Esophagus squamous epithelium (tissue), 5 donors: ENCODE data around the gene USP49. TPM values are rescaled to one million over a fixed set of nuclear protein-coding genes. Genes with fewer than 3 reads are reported as not detected.
A peak's percentile ranks its signal among the peaks of the same experiment; 100 is the strongest.

Source experiments
- DNase-seq: peaks from one replicate; lab custom pipeline; 2025; lab: John Stamatoyannopoulos, UW
- H3K27ac ChIP-seq, 4 donors: fragments of 200-600 bp; sonication (generic); one replicate each; pipeline ENCODE4 v1.5.1; 2016 to 2019; ENCODE audit warnings: mild to moderate bottlenecking in 1 of 4
- H3K27me3 ChIP-seq, 4 donors: fragments of 200-600 bp; sonication (generic); 1 replicate in 3 of 4; 2 replicates in 1 of 4; pipeline versions ENCODE4 v1.5.1 to v1.6.0; 2017 to 2021; ENCODE audit warnings: antibody characterized with exemption in 1 of 4
- H3K36me3 ChIP-seq, 3 donors: fragments of 200-600 bp; sonication (generic); one replicate each; pipeline ENCODE4 v1.5.1; 2016 to 2019
- H3K4me1 ChIP-seq, 3 donors: fragments of 200-600 bp; sonication (generic); one replicate each; pipeline ENCODE4 v1.5.1; 2017 to 2019
- H3K4me3 ChIP-seq, 4 donors: fragments of 200-600 bp; sonication (generic); 1 replicate in 3 of 4; 2 replicates in 1 of 4; pipeline ENCODE4 v1.5.1; 2016 to 2019; ENCODE audit warnings: mild to moderate bottlenecking in 2 of 4, moderate library complexity in 1 of 4
- H3K9me3 ChIP-seq, 3 donors: fragments of 200-600 bp; sonication (generic); one replicate each; pipeline ENCODE4 v1.5.1; 2016 to 2019
- CTCF ChIP-seq, 6 experiments: fragments of 450-650 bp in 4 of 6; fragments of 200-600 bp in 2 of 6; sonication (generic) in 2 of 6; IDR thresholded peaks; one replicate each; pipeline ENCODE4 v1.5.1; 2016 to 2019; ENCODE audit warnings: antibody characterized with exemption in 6 of 6, mild to moderate bottlenecking in 4 of 6, moderate library complexity in 4 of 6
- POLR2A ChIP-seq, 4 donors: fragments of 450-650 bp; IDR thresholded peaks; one replicate each; pipeline ENCODE4 v1.6.1; 2017; ENCODE audit warnings: antibody characterized with exemption in 4 of 4, mild to moderate bottlenecking in 4 of 4, moderate library complexity in 3 of 4
- WGBS, 2 donors: methylation state at CpG; one replicate each; pipeline ENCODE4 v1.1.5; 2018; 5-methylcytosine and 5-hydroxymethylcytosine counted together
- intact Hi-C: fragments of 100-400 bp; cut with DNase I; formaldehyde crosslinking; loops from one replicate; pipeline ENCODE4 v1.15.0; 2022
- total RNA-seq, 4 donors: library from RNA; depleted of rRNA; stranded (reverse); fragments of >200 nt; gene quantifications; one replicate each; pipeline ENCODE4 v1.1.0, GENCODE V29; 2016
- donor health status: DM: yes; HTN: yes; CAD: no.

Gene USP49
- total RNA-seq, 4 donors from 2014 or later = 1.4 to 2.7 (median 1.8) TPM

GRCh38 chr6:41805830-41806774 lies 89.1 kb downstream of the USP49 start:
- H3K4me1 ChIP-seq = no peaks in the 10 kb centered on the region
- peaks cover 6 to 14% (median 8%) of the 10 kb centered on the region in 3 donors for H3K36me3 ChIP-seq
- no peak overlapping the region for H3K4me3 ChIP-seq
- no peaks in the 10 kb centered on the region for H3K9me3 ChIP-seq
- no peak overlapping the region for H3K27ac ChIP-seq
- H3K27me3 ChIP-seq = no peaks in the 10 kb centered on the region
- WGBS, 2 donors = 90 to 95% methylated on average over 18 to 61 of the region's 74 CpGs
- intact Hi-C loops = no loop called here
- DNase-seq = no peak
- TF ChIP-seq CTCF (IDR thresholded peaks at IDR 0.05) (no peak), POLR2A (IDR thresholded peaks at IDR 0.05) (no peak)

GRCh38 chr6:41801380-41801779 lies 93.8 kb downstream of the USP49 start:
- peaks cover 4 to 43% (median 6%) of the 10 kb centered on the region in 3 donors for H3K36me3 ChIP-seq
- H3K4me3 ChIP-seq = no peak overlapping the region
- H3K27me3 ChIP-seq = no peaks in the 10 kb centered on the region
- 69 to 70% methylated on average over 2 of the region's 2 CpGs for WGBS, 2 donors
- no peak for DNase-seq
- TF ChIP-seq CTCF (IDR thresholded peaks at IDR 0.05) (peak in 2 of 6 experiments; percentile 10 to 49), POLR2A (IDR thresholded peaks at IDR 0.05) (no peak)
- no peaks in the 10 kb centered on the region for H3K9me3 ChIP-seq
- H3K4me1 ChIP-seq = no peaks in the 10 kb centered on the region
- H3K27ac ChIP-seq = no peak overlapping the region
- intact Hi-C loops = no loop called here

GRCh38 chr6:41799559-41799911 lies 95.6 kb downstream of the USP49 start:
- intact Hi-C loops = loop anchor here (10.0 kb wide), 1 partner anchor 125 kb away; the partner anchor contains the start of genes BYSL and MED20
- Histone ChIP-seq H3K27me3 (no peaks in the 10 kb centered on the region), H3K36me3 (peaks cover 0 to 50% (median 3%) of the 10 kb centered on the region in 3 donors), H3K27ac (no peak overlapping the region), H3K4me1 (no peaks in the 10 kb centered on the region), H3K9me3 (no peaks in the 10 kb centered on the region), H3K4me3 (no peak overlapping the region)
- 78 to 100% methylated on average over 1 to 2 of the region's 2 CpGs for WGBS, 2 donors
- TF ChIP-seq CTCF (IDR thresholded peaks at IDR 0.05) (no peak), POLR2A (IDR thresholded peaks at IDR 0.05) (no peak)
- DNase-seq = no peak

GRCh38 chr6:41798901-41799558 lies 96.1 kb downstream of the USP49 start:
- no peak for TF ChIP-seq POLR2A (IDR thresholded peaks at IDR 0.05)
- TF ChIP-seq CTCF (IDR thresholded peaks at IDR 0.05) = no peak

More at GRCh38 chr6:41798901-41799558, 96.1 kb downstream of the USP49 start:
- 82 to 90% methylated on average over 7 of the region's 7 CpGs for WGBS, 2 donors
- Histone ChIP-seq H3K27me3 (no peaks in the 10 kb centered on the region), H3K27ac (no peak overlapping the region), H3K9me3 (no peaks in the 10 kb centered on the region), H3K4me3 (no peak overlapping the region), H3K36me3 (peaks cover 0 to 53% (median 3%) of the 10 kb centered on the region in 3 donors), H3K4me1 (no peaks in the 10 kb centered on the region)
- DNase-seq = no peak
- intact Hi-C loops = loop anchor here (10.0 kb wide), 1 partner anchor 126 kb away; the partner anchor contains the start of genes BYSL and MED20
